ENCODE measurements around the gene PSMG4. TPM values are rescaled to one million over a fixed set of nuclear protein-coding genes. Genes with fewer than 3 reads are reported as not detected.

Gene PSMG4
- total and polyA plus RNA-seq, 2 of the 8 experiments (the other 6 are each of a cell fraction or from before 2014, with no cell fraction given), result 40.6 to 113 TPM

- Histone ChIP-seq H2BK20ac (ENCODE audit: low read length) (no peak overlapping the region), H3K4me2 (ENCODE audit: insufficient read depth in 1 of 2, low read depth in 2 of 2, low read length in 2 of 2) (no peak overlapping the region), H3K14ac (ENCODE audit: insufficient read length) (no peak overlapping the region), H3K23ac (ENCODE audit: insufficient read length) (no peak overlapping the region), H4K20me1 (replicated peaks in 1 of 2; ENCODE audit: control insufficient read depth in 1 of 2, insufficient read depth in 2 of 2, low read length in 2 of 2) (peaks cover 6 to 26% of the 10 kb centered on the region in 2 experiments), H4K91ac (replicated peaks; ENCODE audit: insufficient read length, low read length) (no peak overlapping the region), H3K36me3 (ENCODE audit: control insufficient read depth in 2 of 4, insufficient read depth in 4 of 4, low read length in 3 of 4) (peaks cover 2 to 53% (median 17%) of the 10 kb centered on the region in 4 experiments; a peak in 5 of 8 replicates), H3K4ac (replicated peaks; ENCODE audit: insufficient read length, low read depth, low read length) (no peak overlapping the region), H3K4me1 (replicated peaks in 1 of 4; ENCODE audit: control insufficient read depth in 3 of 4, insufficient read depth in 4 of 4, low read length in 3 of 4) (no peaks in the 10 kb centered on the region; a peak in 1 of 7 replicates), H2BK15ac (ENCODE audit: low read length) (no peak overlapping the region), H2BK5ac (ENCODE audit: low read depth, low read length) (no peak overlapping the region), H3K4me3 (ENCODE audit: extremely low read depth in 1 of 4, insufficient read depth in 2 of 4, low read depth in 3 of 4, low read length in 4 of 4) (no peak overlapping the region), H3K79me2 (ENCODE audit: control insufficient read depth in 1 of 2, insufficient read depth in 2 of 2, low read length in 2 of 2) (peaks cover 0 to 21% of the 10 kb centered on the region in 2 experiments; a peak in 1 of 4 replicates), H2AK5ac (ENCODE audit: low read depth, low read length) (no peak overlapping the region), H3K9me3 (ENCODE audit: insufficient read depth in 2 of 2, low read depth in 1 of 2, low read length in 1 of 2) (no peaks in the 10 kb centered on the region), H2BK12ac (ENCODE audit: low read depth, low read length) (no peak overlapping the region), H3K27ac (ENCODE audit: low read depth, low read length) (no peak overlapping the region), H2BK120ac (replicated peaks; ENCODE audit: low read depth, low read length) (no peak overlapping the region), H3K56ac (replicated peaks; ENCODE audit: insufficient read length, low read depth, low read length) (no peak overlapping the region), H3K27me3 (replicated peaks in 1 of 4; ENCODE audit: control insufficient read depth in 3 of 4, extremely low read depth in 1 of 4, insufficient read depth in 3 of 4, low read length in 3 of 4) (no peaks in the 10 kb centered on the region), H2AFZ (ENCODE audit: low read length) (no peak overlapping the region), H3K18ac (ENCODE audit: extremely low read depth, low read length) (no peak overlapping the region), H4K8ac (ENCODE audit: extremely low read depth, insufficient read depth, low read length) (no peak overlapping the region), H3K23me2 (ENCODE audit: low read depth, low read length) (no peaks in the 10 kb centered on the region), H3K9ac (replicated peaks in 1 of 4; ENCODE audit: extremely low read depth in 1 of 4, low read depth in 3 of 4, low read length in 3 of 4) (no peak overlapping the region), H3K79me1 (ENCODE audit: low read depth, low read length) (peaks cover 8% of the 10 kb centered on the region), H4K5ac (ENCODE audit: insufficient read length, low read depth, low read length) (no peak overlapping the region)
- ChIA-PET POLR2A (ENCODE audit: partially characterized antibody) (no interaction called here), CTCF (ENCODE audit: partially characterized antibody) (interaction anchor here (1.0 to 1.3 kb wide), 3 partner anchors 11 to 455 kb away, joined by 4 read pairs; no protein-coding TSS in a partner anchor)
- 93% methylated on average over 11 of the region's 15 CpGs; no CpG with 5 or more reads in 1 of the 2 experiments for WGBS, 2 experiments (ENCODE audit: extremely low coverage in 1 of 2, insufficient coverage in 1 of 2, insufficient read length in 1 of 2, insufficient replicate concordance in 2 of 2, low coverage in 1 of 2, low lambda C conversion rate in 2 of 2, missing lambda C conversion rate in 1 of 2)
- no peak for TF ChIP-seq KDM1A (IDR thresholded peaks at IDR 0.05; ENCODE audit: borderline replicate concordance, low read length)
- no peak for FAIRE-seq
- no peak for DNase-seq (ENCODE audit: low read depth in 1 of 2, low spot score in 2 of 2)
Observed at GRCh38 chr6:3270258-3270657, 11.5 kb downstream of the PSMG4 start.

All from H1 (cell line).